Pancreas (tissue), 10 donors: ENCODE data around the gene REPS2. TPM values are rescaled to one million over a fixed set of nuclear protein-coding genes. Genes with fewer than 3 reads are reported as not detected.

Experiments
- ATAC-seq, 4 donors: fragments of 200-7000 bp; cut with Tn5 transposase; one replicate each; pipeline versions ENCODE4 v1.8.0 to v1.9.1; 2020; ENCODE audit warnings: mild to moderate bottlenecking in 4 of 4, moderate library complexity in 4 of 4
- DNase-seq, 6 donors: peaks; one replicate each; pipeline ENCODE4 v3.0.0-alpha.2; 2020
- FAIRE-seq: peaks from 2 replicates; lab custom pipeline; 2012; peaks lifted over from hg19 to GRCh38; lab: Jason Lieb, UNC
- H3K27ac ChIP-seq, 4 donors: fragments of 200-600 bp; sonication (generic); 1 replicate in 3 of 4; 2 replicates in 1 of 4; pipeline versions ENCODE4 v1.5.0 to v1.8.0; 2020
- H3K27me3 ChIP-seq, 4 donors: fragments of 200-600 bp; one replicate each; pipeline ENCODE4 v1.8.0; 2021
- H3K36me3 ChIP-seq, 3 donors: fragments of 200-600 bp; sonication (generic) in 1 of 3; one replicate each; pipeline versions ENCODE4 v1.5.0 to v1.8.0; 2020 to 2021
- H3K4me1 ChIP-seq, 3 donors: fragments of 200-600 bp; one replicate each; pipeline ENCODE4 v1.8.0; 2021
- H3K4me3 ChIP-seq, 4 donors: fragments of 200-600 bp; sonication (generic) in 2 of 4; one replicate each; pipeline versions ENCODE4 v1.5.0 to v1.8.0; 2020 to 2021
- H3K9me3 ChIP-seq, 4 donors: fragments of 200-600 bp; one replicate each; pipeline ENCODE4 v1.8.0; 2021
- WGBS, 2 donors: extraction: QIAGEN DNeasy Blood & Tissue Kit; methylation state at CpG; one replicate each; pipeline ENCODE4 v1.1.7; 2013; 5-methylcytosine and 5-hydroxymethylcytosine counted together
- intact Hi-C, 3 donors: fragments of 100-400 bp; cut with DNase I; formaldehyde crosslinking; loops; one replicate each; pipeline versions ENCODE4 v1.11.1 to v1.14.2; 2022
- polyA plus RNA-seq, 2 donors: library from polyadenylated mRNA; stranded (reverse); fragments of 200-250 nt; gene quantifications; one replicate each; pipeline ENCODE4 v1.2.3, GENCODE V29; 2013
- total RNA-seq, 6 donors: library from RNA; stranded (reverse); fragmentation: NEBNext Ultra II Directional in 4 of 6; extraction: Animal tissue kit (Norgen Biotek cat#: 25700) in 4 of 6; gene quantifications; one replicate each; pipeline versions ENCODE4 v1.2.1 to v1.2.4, GENCODE V29; 2021 to 2023
- TF ChIP-seq, protein P1 (sequence below), 4 donors: fragments of 200-600 bp; sonication (generic) in 3 of 4; IDR thresholded peaks; one replicate each; pipeline versions ENCODE4 v1.5.0 to v1.8.0; 2021; ENCODE audit warnings: antibody characterized with exemption in 4 of 4
- donor health status: healthy with polysubstance abuse.
- donor health status: DM: no; HTN: no; CAD: no; lungs with moderate emphysema.
- donor health status: DM: no; HTN: no; CAD: no.
- donor health status: control.
- donor health status: control.
- donor health status: Bipolar disorder and iron deficiency.
- donor health status: DM: yes; HTN: yes; CAD: no.
- donor health status: DM: no; HTN: no; CAD: no.
- donor health status: DM: no; HTN: no; CAD: no.
- donor health status: DM: yes; HTN: yes; CAD: no.

The REPS2 gene
- total and polyA plus RNA-seq, 8 donors = 5.2 to 29.3 (median 15.3) TPM

DNA sequence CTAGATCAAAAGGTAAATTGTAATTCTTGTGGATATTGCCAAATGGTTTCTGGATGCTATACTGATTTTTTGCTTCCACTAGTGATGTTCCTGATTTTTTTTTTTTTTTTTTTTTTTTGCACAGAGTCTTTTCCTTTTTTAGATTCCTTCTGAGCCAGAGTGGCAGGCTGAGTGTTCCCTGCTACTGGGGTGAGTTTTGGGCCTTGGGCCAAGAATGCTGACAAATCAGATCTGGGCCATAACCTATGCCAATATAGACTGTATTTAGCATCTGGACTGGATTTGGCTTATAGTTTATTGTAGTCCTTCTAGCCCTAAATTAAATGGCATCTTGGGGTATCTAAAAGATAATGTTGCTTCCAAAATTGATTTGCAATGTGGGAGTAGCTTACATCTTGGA is 52.8 kb downstream of the REPS2 start:
- Histone ChIP-seq H3K27ac (no peak overlapping the region), H3K27me3 (peaks cover 0 to 7% (median 0%) of the 10 kb centered on the region in 4 donors), H3K4me3 (no peak overlapping the region), H3K36me3 (no peaks in the 10 kb centered on the region), H3K9me3 (no peaks in the 10 kb centered on the region), H3K4me1 (no peaks in the 10 kb centered on the region)
- DNase-seq = no peak
- ATAC-seq = no peak
- FAIRE-seq = no peak
- TF ChIP-seq, protein P1, sequence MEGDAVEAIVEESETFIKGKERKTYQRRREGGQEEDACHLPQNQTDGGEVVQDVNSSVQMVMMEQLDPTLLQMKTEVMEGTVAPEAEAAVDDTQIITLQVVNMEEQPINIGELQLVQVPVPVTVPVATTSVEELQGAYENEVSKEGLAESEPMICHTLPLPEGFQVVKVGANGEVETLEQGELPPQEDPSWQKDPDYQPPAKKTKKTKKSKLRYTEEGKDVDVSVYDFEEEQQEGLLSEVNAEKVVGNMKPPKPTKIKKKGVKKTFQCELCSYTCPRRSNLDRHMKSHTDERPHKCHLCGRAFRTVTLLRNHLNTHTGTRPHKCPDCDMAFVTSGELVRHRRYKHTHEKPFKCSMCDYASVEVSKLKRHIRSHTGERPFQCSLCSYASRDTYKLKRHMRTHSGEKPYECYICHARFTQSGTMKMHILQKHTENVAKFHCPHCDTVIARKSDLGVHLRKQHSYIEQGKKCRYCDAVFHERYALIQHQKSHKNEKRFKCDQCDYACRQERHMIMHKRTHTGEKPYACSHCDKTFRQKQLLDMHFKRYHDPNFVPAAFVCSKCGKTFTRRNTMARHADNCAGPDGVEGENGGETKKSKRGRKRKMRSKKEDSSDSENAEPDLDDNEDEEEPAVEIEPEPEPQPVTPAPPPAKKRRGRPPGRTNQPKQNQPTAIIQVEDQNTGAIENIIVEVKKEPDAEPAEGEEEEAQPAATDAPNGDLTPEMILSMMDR (IDR thresholded peaks at IDR 0.05) = no peak
- intact Hi-C loops = no loop called here

DNA sequence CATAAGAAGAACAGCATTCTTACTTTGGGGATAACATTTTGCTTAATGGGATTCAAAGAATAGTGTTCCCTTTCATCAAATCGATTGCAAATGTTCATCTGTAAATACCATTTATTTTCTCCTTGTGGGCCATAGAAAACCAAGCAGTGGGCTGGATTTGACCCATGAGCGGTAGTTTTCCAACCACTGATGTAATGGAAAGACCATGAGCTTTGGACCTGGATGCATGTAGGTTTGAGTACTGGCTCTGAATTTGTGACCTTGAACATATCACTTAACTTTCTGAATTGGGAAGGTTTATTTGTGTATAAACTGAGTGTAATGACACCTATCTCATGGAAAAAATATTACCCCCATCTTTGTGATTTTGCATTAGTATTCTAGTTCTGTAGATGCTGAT is 54.3 kb downstream of the REPS2 start:
- H3K9me3 ChIP-seq = no peaks in the 10 kb centered on the region
- no peaks in the 10 kb centered on the region for H3K4me1 ChIP-seq
- no peak for DNase-seq
- H3K27ac ChIP-seq = no peak overlapping the region
- FAIRE-seq = no peak
- TF ChIP-seq, protein P1 (IDR thresholded peaks at IDR 0.05) = no peak
- peak in 2 of 4 donors; percentile 36 to 52 for ATAC-seq
- H3K4me3 ChIP-seq = no peak overlapping the region
- 36 to 51% methylated on average over 2 of the region's 2 CpGs for WGBS, 2 donors
- H3K36me3 ChIP-seq = no peaks in the 10 kb centered on the region
- H3K27me3 ChIP-seq = peaks cover 0 to 7% (median 0%) of the 10 kb centered on the region in 4 donors
- intact Hi-C loops = no loop called here

DNA sequence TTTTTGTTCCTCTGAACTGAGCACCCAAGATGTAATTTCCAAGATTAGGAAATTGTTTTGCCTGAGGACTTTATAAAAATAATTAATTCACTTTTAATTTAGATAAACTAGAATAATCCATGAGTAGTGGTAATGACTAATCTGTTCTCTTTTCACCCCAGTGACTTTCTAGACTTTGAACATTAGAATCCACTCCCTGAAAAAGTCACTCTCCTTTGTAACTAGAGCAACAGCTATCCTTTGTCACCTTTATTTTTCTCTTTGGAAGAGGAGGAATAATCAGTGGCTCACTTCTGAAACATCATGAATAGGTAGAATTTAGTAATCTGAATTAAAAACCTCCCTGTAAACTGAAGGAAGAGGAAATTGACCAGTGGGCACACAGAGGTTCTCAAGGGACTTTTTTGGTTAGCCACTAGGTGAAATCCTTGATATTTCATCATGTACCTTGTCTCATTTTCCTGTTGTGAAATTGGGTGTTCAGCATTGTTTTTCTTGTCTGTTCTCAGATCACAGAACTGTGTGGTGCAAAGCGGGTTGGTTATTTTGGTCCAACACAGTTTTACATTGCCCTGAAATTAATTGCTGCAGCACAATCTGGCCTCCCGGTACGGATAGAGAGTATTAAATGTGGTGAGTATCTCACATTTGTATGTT is 59.4 kb downstream of the REPS2 start:
- TF ChIP-seq, protein P1 (IDR thresholded peaks at IDR 0.05) = no peak
- no peak for ATAC-seq
- H3K36me3 ChIP-seq = no peaks in the 10 kb centered on the region
- no peak for DNase-seq
- peak; percentile 26 for FAIRE-seq
- intact Hi-C loops = no loop called here
- H3K4me1 ChIP-seq = peaks cover 0 to 9% (median 6%) of the 10 kb centered on the region in 3 donors
- WGBS, 2 donors = 91 to 93% methylated on average over 3 of the region's 3 CpGs
- H3K4me3 ChIP-seq = no peak overlapping the region
- H3K9me3 ChIP-seq = no peaks in the 10 kb centered on the region
- H3K27ac ChIP-seq = no peak overlapping the region
- peaks cover 0 to 7% (median 0%) of the 10 kb centered on the region in 4 donors for H3K27me3 ChIP-seq

DNA sequence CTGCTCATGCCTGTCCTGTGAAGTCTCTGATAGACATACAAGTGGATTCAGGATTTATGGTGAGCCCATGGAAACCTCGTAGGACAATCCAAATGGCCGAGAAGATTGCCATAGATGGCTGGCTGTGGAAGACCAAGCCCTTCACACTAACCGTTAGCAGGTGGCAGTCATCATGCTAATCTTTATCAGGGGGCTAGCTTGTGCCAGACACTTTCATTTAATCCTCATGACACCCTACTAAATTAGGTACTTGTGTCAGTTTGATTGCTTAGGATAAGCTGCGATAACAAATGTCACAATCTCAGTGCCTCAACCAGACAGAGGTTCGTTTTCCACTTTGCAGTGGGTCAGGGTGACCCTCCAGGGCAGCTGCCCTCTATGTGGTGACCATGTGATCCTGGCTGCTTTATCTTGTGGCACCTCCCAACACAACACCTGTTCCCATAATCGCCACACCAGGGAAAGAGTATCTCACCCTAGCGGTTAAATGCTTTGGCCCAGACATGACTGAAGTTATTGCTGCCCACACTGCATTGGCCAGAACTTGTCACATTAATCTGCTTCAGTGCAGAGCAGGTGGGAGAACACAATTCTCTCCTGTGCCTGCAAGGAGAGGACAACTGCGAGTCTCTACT is 60.8 kb downstream of the REPS2 start:
- ATAC-seq = peak in 2 of 4 donors; percentile 53
- no peaks in the 10 kb centered on the region for H3K36me3 ChIP-seq
- 45 to 54% methylated on average over 8 of the region's 8 CpGs for WGBS, 2 donors
- no peak overlapping the region for H3K4me3 ChIP-seq
- TF ChIP-seq, protein P1 (IDR thresholded peaks at IDR 0.05) = peak in 1 of 4 donors; percentile 23
- no peak overlapping the region for H3K27ac ChIP-seq
- peaks cover 0 to 9% (median 6%) of the 10 kb centered on the region in 3 donors for H3K4me1 ChIP-seq
- intact Hi-C loops = no loop called here
- DNase-seq = peak in 1 of 6 donors; percentile 15
- no peaks in the 10 kb centered on the region for H3K9me3 ChIP-seq
- peaks cover 0 to 4% (median 0%) of the 10 kb centered on the region in 4 donors for H3K27me3 ChIP-seq
- no peak for FAIRE-seq
